Measurements from ENCODE around the gene C2CD4D. TPM values are rescaled to one million over a fixed set of nuclear protein-coding genes. Genes with fewer than 3 reads are reported as not detected.

Gene C2CD4D
- total and polyA plus RNA-seq, 8 donors = 0.26 to 0.92 (median 0.52) TPM

GRCh38 chr1:151801310-151801820 is 38.3 kb downstream of the C2CD4D start:
- no peak for ATAC-seq

GRCh38 chr1:151800830-151801229 is 38.8 kb downstream of the C2CD4D start:
- DNase-seq (no peak), ATAC-seq (no peak)
- Histone ChIP-seq H3K4me1 (no peaks in the 10 kb centered on the region), H3K27me3 (peaks cover 0 to 17% of the 10 kb centered on the region in 2 donors), H3K27ac (no peak overlapping the region), H3K9me3 (no peaks in the 10 kb centered on the region), H3K36me3 (no peaks in the 10 kb centered on the region), H3K4me3 (no peak overlapping the region)
- TF ChIP-seq CTCF (IDR thresholded peaks at IDR 0.05) = no peak
- intact Hi-C loops (cut with DNase I) = no loop called here

More at GRCh38 chr1:151801310-151801820, 38.3 kb downstream of the C2CD4D start:
- H3K27me3 ChIP-seq = peaks cover 0 to 17% of the 10 kb centered on the region in 2 donors
- no peak for DNase-seq
- H3K27ac ChIP-seq = no peak overlapping the region
- H3K4me3 ChIP-seq = no peak overlapping the region
- TF ChIP-seq CTCF (IDR thresholded peaks at IDR 0.05) = no peak
- no peaks in the 10 kb centered on the region for H3K4me1 ChIP-seq
- intact Hi-C loops (cut with DNase I) = no loop called here
- H3K36me3 ChIP-seq = no peaks in the 10 kb centered on the region
- no peaks in the 10 kb centered on the region for H3K9me3 ChIP-seq

- no peaks in the 10 kb centered on the region for H3K9me3 ChIP-seq
- peaks cover 0 to 17% of the 10 kb centered on the region in 2 donors for H3K27me3 ChIP-seq
- H3K4me1 ChIP-seq = no peaks in the 10 kb centered on the region
- ATAC-seq (no peak), DNase-seq (no peak)
- TF ChIP-seq CTCF (IDR thresholded peaks at IDR 0.05) = no peak
- no peaks in the 10 kb centered on the region for H3K36me3 ChIP-seq
- intact Hi-C loops (cut with DNase I) = no loop called here
- H3K27ac ChIP-seq = no peak overlapping the region
- H3K4me3 ChIP-seq = no peak overlapping the region
Observed at GRCh38 chr1:151799179-151800022, 40.2 kb downstream of the C2CD4D start.

- H3K4me3 ChIP-seq = no peak overlapping the region
- intact Hi-C loops (cut with DNase I) = no loop called here
- ATAC-seq (no peak), DNase-seq (no peak)
- H3K36me3 ChIP-seq = no peaks in the 10 kb centered on the region
- no peak overlapping the region for H3K27ac ChIP-seq
- TF ChIP-seq CTCF (IDR thresholded peaks at IDR 0.05) = no peak
- H3K27me3 ChIP-seq = peaks cover 0 to 17% of the 10 kb centered on the region in 2 donors
- H3K9me3 ChIP-seq = no peaks in the 10 kb centered on the region
- no peaks in the 10 kb centered on the region for H3K4me1 ChIP-seq
Observed at GRCh38 chr1:151798571-151798970, 41.0 kb downstream of the C2CD4D start.

GRCh38 chr1:151790940-151791651 is 48.5 kb downstream of the C2CD4D start:
- TF ChIP-seq CTCF (IDR thresholded peaks at IDR 0.05) = no peak
- DNase-seq (peak in 1 of 4 donors; percentile 83), ATAC-seq (peak; percentile 38)
- Histone ChIP-seq H3K27me3 (no peaks in the 10 kb centered on the region), H3K4me3 (peak overlapping the region; percentile 57 to 85), H3K27ac (peak overlapping the region; percentile 37 to 53), H3K9me3 (no peaks in the 10 kb centered on the region), H3K36me3 (no peaks in the 10 kb centered on the region), H3K4me1 (peaks cover 0 to 11% of the 10 kb centered on the region in 2 donors)
- intact Hi-C loops (cut with DNase I) = no loop called here

Data from left lung (tissue), 10 donors.